ENCODE results near the gene ST6GALNAC2. TPM values are rescaled to one million over a fixed set of nuclear protein-coding genes. Genes with fewer than 3 reads are reported as not detected.
A peak's percentile ranks its signal among the peaks of the same experiment; 100 is the strongest.
"Not testable (repeated sequence)": the region's sequence is repeated elsewhere in the genome, so short reads cannot be mapped to it uniquely, and the experiment has no call there.

ST6GALNAC2 gene
- total RNA-seq: 0.78 and 0.91 TPM in 2 replicates
- polyA plus RNA-seq (2012): 4.8 TPM

- DNase-seq (ENCODE audit: low read depth): peak; percentile 73
Measured at GRCh38 chr17:76585649-76586593, at the start of gene ST6GALNAC2. Gene ST6GALNAC2, minus strand, starts transcription at chr17:76585860. Its CDS starts 52 bp downstream, at chr17:76585808.

DNA sequence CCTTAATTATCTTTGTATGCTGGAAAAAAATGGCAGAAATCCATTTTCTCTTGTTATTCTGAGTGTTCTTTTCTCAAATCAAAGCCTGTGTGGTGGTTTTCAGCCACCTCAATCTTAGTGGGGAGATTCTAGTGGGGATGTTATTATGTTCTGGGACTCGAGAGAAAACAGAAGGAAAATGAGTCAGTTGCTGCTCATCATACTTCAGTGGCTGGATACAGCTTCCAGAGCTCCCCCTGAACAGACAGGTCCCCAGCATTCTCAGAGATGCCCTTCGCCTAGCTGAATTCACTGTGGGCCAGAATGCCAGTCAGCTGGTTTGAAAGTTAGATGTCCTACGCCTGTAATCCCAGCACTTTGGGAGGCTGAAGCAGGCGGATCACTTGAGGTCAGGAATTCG is 49.4 kb upstream of the ST6GALNAC2 start:
- no peak for DNase-seq (ENCODE audit: low read depth)

DNA sequence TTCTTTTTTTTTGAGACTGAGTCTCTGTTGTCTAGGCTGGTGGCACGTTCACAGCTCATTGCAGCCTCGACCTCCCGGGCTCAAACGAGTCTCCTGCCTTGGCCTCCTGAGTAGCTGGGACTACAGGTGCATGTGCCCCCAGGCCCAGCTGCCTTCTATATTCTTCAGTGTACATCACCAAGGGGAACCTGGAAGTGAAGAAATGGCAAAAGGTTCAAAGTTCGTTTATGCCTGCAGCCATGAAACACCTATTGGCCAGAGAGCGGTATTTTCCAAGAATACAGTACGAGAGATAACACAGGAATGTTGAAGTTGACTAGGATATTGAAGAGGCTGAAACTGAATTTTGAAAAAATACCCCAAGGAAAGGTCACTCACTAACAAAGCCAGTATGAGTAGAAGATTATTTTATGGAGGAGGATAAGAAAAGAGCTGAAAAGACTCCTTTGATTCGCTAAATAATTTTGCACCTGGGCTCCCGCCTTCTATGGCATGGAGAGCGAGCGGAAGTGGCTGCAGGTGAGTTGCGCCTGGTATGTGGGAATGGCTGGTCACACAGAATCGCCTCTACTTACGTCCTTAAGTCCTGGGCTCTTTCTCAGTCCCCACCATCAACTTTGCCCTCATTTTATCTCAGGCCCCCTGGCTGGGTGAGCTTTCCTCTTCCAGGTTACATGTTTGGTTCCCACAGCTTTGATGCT is 48.1 kb upstream of the ST6GALNAC2 start:
- DNase-seq (ENCODE audit: low read depth): no peak

- peak; percentile 57 for DNase-seq (ENCODE audit: low read depth)
Measured at GRCh38 chr17:76631821-76632565, 46.3 kb upstream of the ST6GALNAC2 start.

GRCh38 chr17:76630151-76630550 is 44.5 kb upstream of the ST6GALNAC2 start:
- DNase-seq (ENCODE audit: low read depth): no peak

DNA sequence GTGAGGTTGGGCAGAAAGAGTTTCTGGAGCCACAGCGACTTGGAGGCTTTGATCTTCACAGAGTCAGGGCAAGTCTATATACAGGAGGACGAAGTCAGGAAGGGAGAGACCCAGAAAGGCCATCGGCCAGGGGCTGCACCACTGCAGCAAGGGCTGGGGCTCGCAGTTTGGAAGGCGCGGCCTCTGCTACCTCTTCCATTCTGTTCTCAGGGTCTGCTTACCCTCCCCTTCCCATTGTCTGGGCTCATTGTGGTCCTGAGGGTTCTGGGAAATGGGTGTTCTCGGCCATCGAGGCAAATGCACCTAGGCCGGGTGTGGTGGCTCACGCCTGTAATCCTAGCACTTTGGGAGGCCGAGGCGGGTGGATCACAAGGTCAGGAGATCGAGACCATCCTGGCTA is 41.9 kb upstream of the ST6GALNAC2 start:
- no peak for DNase-seq (ENCODE audit: low read depth)

DNA sequence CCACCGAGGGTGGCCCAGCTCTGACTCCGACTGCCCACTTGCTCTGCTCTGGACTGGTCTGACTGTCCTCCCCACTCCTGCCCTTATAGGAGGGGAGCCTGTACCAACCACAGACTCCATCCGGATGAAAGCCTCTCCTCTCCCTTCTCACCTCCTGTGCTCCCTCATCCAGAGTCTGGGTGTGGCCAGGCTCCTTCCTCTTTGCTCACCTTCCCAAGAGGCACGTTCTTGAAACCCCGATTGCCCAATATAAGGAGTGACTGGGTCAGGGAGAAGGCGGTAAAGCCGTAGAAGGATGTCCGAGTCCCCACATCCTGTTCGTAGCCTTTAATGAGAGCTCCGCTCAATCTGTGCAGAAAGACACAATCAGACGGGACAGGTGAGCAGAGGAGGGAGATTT is 40.8 kb upstream of the ST6GALNAC2 start:
- DNase-seq (ENCODE audit: low read depth): no peak

DNA sequence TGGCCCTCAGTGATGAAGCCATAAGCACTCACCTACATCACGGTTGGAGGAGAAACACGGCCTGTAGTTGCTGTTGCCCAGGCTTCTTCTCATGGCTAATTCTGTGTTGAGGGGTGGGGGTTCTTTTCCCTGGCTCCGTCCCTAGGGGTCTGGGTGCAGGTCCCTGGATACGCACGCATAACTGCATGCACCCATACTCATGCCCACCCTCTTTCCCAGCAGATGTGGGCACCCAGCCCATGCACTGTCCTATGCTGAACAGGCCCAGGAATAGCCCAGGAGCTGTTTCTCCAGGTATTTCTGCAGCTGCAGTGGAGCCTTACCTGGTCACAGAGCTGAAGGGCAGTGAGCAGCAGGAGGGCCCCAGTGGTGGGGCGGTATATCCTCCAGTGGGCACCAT is 39.8 kb upstream of the ST6GALNAC2 start:
- DNase-seq (ENCODE audit: low read depth): no peak

GRCh38 chr17:76623271-76624146 is 37.8 kb upstream of the ST6GALNAC2 start:
- DNase-seq (ENCODE audit: low read depth): peak; percentile 58

DNA sequence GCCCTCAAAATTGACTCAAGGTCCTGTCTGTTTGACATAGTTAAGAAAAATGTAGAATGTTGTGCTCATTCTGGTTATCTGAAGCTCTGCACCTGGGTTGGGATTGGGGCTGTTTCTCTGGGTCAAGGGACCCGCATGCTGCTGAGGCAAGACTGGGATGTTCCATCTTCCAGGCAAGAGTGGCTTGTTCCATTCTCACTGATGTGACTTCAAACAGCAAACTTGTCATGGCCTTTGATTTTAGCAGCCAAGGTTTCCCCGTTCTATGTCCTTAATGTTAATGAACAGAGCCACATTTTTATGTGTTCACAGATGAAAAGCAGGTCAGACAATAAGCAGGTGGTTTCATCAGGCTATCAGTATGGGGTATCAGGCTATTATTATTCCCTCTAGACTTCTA is 32.2 kb upstream of the ST6GALNAC2 start:
- DNase-seq (ENCODE audit: low read depth): no peak

DNA sequence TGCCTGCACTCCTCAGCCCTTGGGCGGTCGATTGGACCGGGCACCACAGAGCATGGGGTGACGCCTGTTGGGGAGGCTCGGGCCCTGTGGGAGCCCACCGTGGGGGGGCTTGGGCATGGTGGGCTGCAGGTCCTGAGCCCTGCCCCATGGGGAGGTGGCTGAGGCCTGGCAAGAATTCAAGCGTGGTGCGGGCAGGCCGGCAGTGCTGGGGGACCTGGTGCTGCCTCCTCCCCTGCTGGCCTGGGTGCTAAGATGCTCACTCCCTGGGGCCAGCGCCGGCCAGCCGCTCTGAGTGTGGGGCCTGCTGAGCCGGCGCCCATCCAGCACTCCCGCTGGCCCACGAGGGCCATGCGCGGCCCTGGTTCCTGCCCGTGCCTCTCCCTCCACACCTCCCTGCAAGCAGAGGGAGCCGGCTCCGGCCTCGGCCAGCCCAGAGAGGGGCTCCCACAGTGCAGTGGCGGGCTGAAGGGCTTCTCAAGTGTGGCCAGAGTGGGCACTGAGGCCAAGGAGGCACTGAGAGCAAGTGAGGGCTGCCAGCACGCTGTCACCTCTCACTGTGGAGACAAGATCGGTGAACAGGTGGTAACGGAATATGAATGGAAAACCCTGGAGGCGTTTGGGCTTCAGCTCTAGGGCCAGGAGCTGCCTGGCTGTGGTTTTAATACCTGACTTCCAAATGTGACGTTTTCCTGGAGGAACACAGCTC is 29.4 kb upstream of the ST6GALNAC2 start:
- no peak for DNase-seq (ENCODE audit: low read depth)

DNA sequence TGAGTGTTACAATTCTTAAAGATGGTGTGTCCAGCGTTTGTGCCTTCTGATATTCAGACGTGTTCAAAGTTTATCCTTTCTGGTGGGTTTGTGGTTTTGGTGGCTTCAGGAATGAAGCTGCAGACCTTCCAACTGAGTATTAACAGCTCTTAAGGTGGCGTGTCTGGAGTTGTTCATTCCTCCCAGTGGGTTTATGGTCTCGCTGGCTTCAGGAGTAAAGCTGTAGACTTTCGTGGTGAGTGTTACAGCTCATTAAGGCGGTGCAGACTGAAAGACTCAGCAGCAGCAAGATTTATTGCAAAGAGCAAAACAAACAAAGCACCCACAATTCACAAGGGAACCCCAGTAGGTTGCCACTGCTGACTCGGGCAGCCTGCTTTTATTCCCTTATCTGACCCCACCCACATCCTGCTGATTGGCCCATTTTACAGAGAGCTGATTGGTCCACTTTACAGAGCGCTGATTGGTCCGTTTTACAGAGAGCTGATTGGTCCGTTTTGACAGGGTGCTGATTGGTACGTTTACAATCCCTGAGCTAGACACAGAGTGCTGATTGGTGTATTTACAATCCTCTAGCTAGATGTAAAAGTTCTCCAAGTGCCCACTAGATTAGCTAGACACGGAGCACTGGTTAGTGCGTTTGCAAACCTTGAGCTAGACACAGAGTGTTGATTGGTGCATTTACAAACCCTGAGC is 28.6 kb upstream of the ST6GALNAC2 start:
- not testable (repeated sequence) for DNase-seq (ENCODE audit: low read depth)

DNA sequence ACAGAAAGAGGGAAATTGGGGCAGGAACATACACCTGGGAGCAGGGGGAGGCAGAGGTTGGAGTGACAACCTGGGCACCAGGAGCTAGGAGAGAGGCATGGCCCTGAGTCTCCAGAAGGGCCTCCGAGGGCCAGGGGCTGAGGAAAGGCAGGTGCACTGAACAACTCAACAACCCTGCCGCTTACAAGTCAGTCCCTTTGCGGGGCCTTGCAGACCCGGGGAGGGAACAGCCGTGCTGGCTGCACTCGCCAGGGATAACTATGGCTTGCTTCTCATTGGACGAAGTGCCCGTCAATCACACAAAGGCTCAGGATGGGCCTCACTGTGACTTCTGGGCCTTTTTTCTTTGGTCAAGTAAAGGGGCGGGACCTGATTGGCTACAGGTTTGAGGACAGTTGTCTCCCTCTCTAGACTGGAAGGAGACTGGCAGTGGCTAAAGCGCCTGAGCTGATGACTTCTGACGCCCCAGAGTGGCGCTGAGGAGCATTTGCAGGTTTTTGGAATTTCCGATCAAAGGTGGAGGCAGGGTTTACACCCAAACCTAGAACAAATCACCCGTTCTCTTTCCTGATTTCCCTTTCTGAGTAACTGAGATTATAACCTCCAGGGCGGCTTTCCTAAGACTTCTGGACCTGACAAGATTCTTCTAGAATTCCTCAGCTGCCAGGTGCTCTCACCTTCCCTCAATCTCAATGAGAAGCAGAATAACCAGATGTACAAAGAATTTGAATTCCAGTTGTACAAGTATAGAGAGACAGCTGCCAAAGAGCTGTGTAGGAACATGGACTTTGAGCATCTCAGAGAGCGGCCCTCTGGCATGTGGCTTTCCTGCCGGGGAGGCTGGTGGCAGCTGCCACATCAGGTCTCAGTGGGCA is 27.6 kb upstream of the ST6GALNAC2 start:
- no peak for DNase-seq (ENCODE audit: low read depth)

DNA sequence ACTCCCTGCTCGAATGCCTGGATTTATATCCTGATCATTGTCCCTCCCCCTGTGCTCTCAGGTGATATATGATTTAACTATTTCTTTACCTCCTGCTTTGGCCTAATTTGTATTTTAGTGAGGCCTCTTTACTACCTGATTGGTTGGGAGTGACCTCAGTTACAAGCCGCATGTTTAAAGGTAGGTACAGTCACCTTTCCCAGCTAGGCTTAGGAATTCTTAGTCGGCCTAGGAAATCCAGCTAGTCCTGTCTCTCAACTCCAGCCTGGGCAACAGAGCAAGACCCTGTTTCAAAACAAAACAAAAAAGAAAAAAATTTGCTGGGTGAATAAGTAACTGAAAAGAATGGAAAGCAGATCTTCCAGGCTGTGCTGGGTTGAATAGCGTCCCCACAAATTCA is 26.8 kb upstream of the ST6GALNAC2 start:
- no peak for DNase-seq (ENCODE audit: low read depth)

- no peak for DNase-seq (ENCODE audit: low read depth)
Measured at GRCh38 chr17:76611758-76612157, 26.1 kb upstream of the ST6GALNAC2 start.

- DNase-seq (ENCODE audit: low read depth): not testable (repeated sequence)
Measured at GRCh38 chr17:76611080-76611749, 25.6 kb upstream of the ST6GALNAC2 start.

GRCh38 chr17:76606685-76607084 is 21.0 kb upstream of the ST6GALNAC2 start:
- DNase-seq (ENCODE audit: low read depth): not testable (repeated sequence)

DNA sequence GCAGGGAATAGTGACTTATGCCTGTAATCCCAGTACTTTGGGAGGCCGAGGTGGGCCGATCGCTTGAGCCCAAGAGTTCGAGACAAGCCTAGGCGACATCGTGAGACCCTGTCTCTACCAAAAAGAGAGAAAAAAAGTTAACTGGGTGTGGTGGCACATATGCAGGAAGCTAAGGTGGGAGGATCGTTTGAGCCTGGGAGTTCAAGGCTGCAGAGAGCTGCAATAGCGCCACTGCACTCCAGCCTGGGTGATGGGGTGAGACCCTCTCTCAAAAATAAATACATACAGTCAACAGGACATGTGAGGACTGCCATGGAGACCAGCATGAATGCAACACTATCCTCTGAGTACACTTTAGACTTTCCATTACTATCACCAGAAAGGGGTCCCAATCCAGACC is 15.4 kb upstream of the ST6GALNAC2 start:
- DNase-seq (ENCODE audit: low read depth): no peak
